Measurements from ENCODE around the gene MAZ. TPM values are rescaled to one million over a fixed set of nuclear protein-coding genes. Genes with fewer than 3 reads are reported as not detected.
"Not testable (repeated sequence)": the region's sequence is repeated elsewhere in the genome, so short reads cannot be mapped to it uniquely, and the experiment has no call there.

Gene MAZ
- total and polyA plus RNA-seq, 4 donors = 139 to 532 (median 359) TPM

GRCh38 chr16:29779474-29779873 lies 26.9 kb upstream of the MAZ start:
- 88% methylated on average over 4 of the region's 10 CpGs for WGBS (ENCODE audit: insufficient coverage)
- no peaks in the 10 kb centered on the region for H3K27me3 ChIP-seq (ENCODE audit: control insufficient read depth, insufficient read depth, low read length)

GRCh38 chr16:29783094-29783953 lies 23.0 kb upstream of the MAZ start:
- DNase-seq (ENCODE audit: low read depth in 4 of 6, low spot score in 6 of 6); H3K4me3 ChIP-seq (ENCODE audit: low read depth, low read length); H3K27ac ChIP-seq (ENCODE audit: low read depth, low read length); H3K9me3 ChIP-seq (ENCODE audit: control insufficient read depth, insufficient read depth, low read length); H3K27me3 ChIP-seq (ENCODE audit: control insufficient read depth, insufficient read depth, low read length); H3K36me3 ChIP-seq (ENCODE audit: control insufficient read depth, insufficient read depth, low read length): not testable (repeated sequence)
- H3K4me1 ChIP-seq (ENCODE audit: control insufficient read depth, insufficient read depth, low read length) = peaks cover 12% of the 10 kb centered on the region
- 60% methylated on average over 6 of the region's 13 CpGs for WGBS (ENCODE audit: insufficient coverage)

More at GRCh38 chr16:29779474-29779873, 26.9 kb upstream of the MAZ start:
- Histone ChIP-seq H3K4me3 (ENCODE audit: low read depth, low read length) (no peak overlapping the region), H3K36me3 (ENCODE audit: control insufficient read depth, insufficient read depth, low read length) (no peaks in the 10 kb centered on the region), H3K27ac (ENCODE audit: low read depth, low read length) (no peak overlapping the region), H3K4me1 (ENCODE audit: control insufficient read depth, insufficient read depth, low read length) (no peaks in the 10 kb centered on the region), H3K9me3 (ENCODE audit: control insufficient read depth, insufficient read depth, low read length) (no peaks in the 10 kb centered on the region)
- DNase-seq (ENCODE audit: low read depth in 4 of 6, low spot score in 6 of 6) = no peak

GRCh38 chr16:29784157-29784556 lies 22.2 kb upstream of the MAZ start:
- H3K36me3 ChIP-seq (ENCODE audit: control insufficient read depth, insufficient read depth, low read length) = no peaks in the 10 kb centered on the region
- H3K27me3 ChIP-seq (ENCODE audit: control insufficient read depth, insufficient read depth, low read length) = no peaks in the 10 kb centered on the region
- H3K27ac ChIP-seq (ENCODE audit: low read depth, low read length) = no peak overlapping the region
- H3K9me3 ChIP-seq (ENCODE audit: control insufficient read depth, insufficient read depth, low read length) = no peaks in the 10 kb centered on the region
- peaks cover 12% of the 10 kb centered on the region for H3K4me1 ChIP-seq (ENCODE audit: control insufficient read depth, insufficient read depth, low read length)
- DNase-seq (ENCODE audit: low read depth in 4 of 6, low spot score in 6 of 6) = no peak
- no CpG with 5 or more reads among the region's 2 CpGs for WGBS (ENCODE audit: insufficient coverage)
- no peak overlapping the region for H3K4me3 ChIP-seq (ENCODE audit: low read depth, low read length)

- DNase-seq (ENCODE audit: low read depth in 4 of 6, low spot score in 6 of 6) = peak in 2 of 6 donors; percentile 71 to 79
- Histone ChIP-seq H3K27me3 (ENCODE audit: control insufficient read depth, insufficient read depth, low read length) (no peaks in the 10 kb centered on the region), H3K27ac (ENCODE audit: low read depth, low read length) (no peak overlapping the region), H3K4me1 (ENCODE audit: control insufficient read depth, insufficient read depth, low read length) (peaks cover 18% of the 10 kb centered on the region), H3K4me3 (ENCODE audit: low read depth, low read length) (peak overlapping the region; percentile 43), H3K36me3 (ENCODE audit: control insufficient read depth, insufficient read depth, low read length) (no peaks in the 10 kb centered on the region), H3K9me3 (ENCODE audit: control insufficient read depth, insufficient read depth, low read length) (no peaks in the 10 kb centered on the region)
- 5% methylated on average over 33 of the region's 38 CpGs for WGBS (ENCODE audit: insufficient coverage)
Measured at GRCh38 chr16:29784901-29785500, 21.3 kb upstream of the MAZ start.

- not testable (repeated sequence) for H3K9me3 ChIP-seq (ENCODE audit: control insufficient read depth, insufficient read depth, low read length); H3K4me3 ChIP-seq (ENCODE audit: low read depth, low read length); DNase-seq (ENCODE audit: low read depth in 4 of 6, low spot score in 6 of 6); H3K27ac ChIP-seq (ENCODE audit: low read depth, low read length); H3K36me3 ChIP-seq (ENCODE audit: control insufficient read depth, insufficient read depth, low read length); H3K27me3 ChIP-seq (ENCODE audit: control insufficient read depth, insufficient read depth, low read length)
- peaks cover 22% of the 10 kb centered on the region for H3K4me1 ChIP-seq (ENCODE audit: control insufficient read depth, insufficient read depth, low read length)
- 88% methylated on average over 4 of the region's 4 CpGs for WGBS (ENCODE audit: insufficient coverage)
Measured at GRCh38 chr16:29787155-29787554, 19.2 kb upstream of the MAZ start.

GRCh38 chr16:29789775-29790182 lies 16.6 kb upstream of the MAZ start:
- peaks cover 28% of the 10 kb centered on the region for H3K4me1 ChIP-seq (ENCODE audit: control insufficient read depth, insufficient read depth, low read length)
- DNase-seq (ENCODE audit: low read depth in 4 of 6, low spot score in 6 of 6) = no peak
- WGBS (ENCODE audit: insufficient coverage) = 57% methylated on average over 14 of the region's 20 CpGs
- no peaks in the 10 kb centered on the region for H3K9me3 ChIP-seq (ENCODE audit: control insufficient read depth, insufficient read depth, low read length)
- no peaks in the 10 kb centered on the region for H3K36me3 ChIP-seq (ENCODE audit: control insufficient read depth, insufficient read depth, low read length)
- no peaks in the 10 kb centered on the region for H3K27me3 ChIP-seq (ENCODE audit: control insufficient read depth, insufficient read depth, low read length)
- peak overlapping the region; percentile 61 for H3K4me3 ChIP-seq (ENCODE audit: low read depth, low read length)
- H3K27ac ChIP-seq (ENCODE audit: low read depth, low read length) = peak overlapping the region; percentile 94

GRCh38 chr16:29790183-29790948 lies 16.0 kb upstream of the MAZ start, which contains the start of gene KIF22:
TSS of gene KIF22 (plus strand) at chr16:29790751. CDS start at chr16:29790760, 9 bp downstream.
- DNase-seq (ENCODE audit: low read depth in 4 of 6, low spot score in 6 of 6) = peak in 5 of 6 donors; percentile 98 to 100 (median 98)
- under 1% methylated on average over 67 of the region's 67 CpGs for WGBS (ENCODE audit: insufficient coverage)
- H3K4me3 ChIP-seq (ENCODE audit: low read depth, low read length) = peak within 1 kb of the TSS; percentile 61
- H3K27ac ChIP-seq (ENCODE audit: low read depth, low read length) = peak within 1 kb of the TSS; percentile 94
- H3K27me3 ChIP-seq (ENCODE audit: control insufficient read depth, insufficient read depth, low read length) = no peaks in the 10 kb centered on the region
- no peaks in the 10 kb centered on the region for H3K9me3 ChIP-seq (ENCODE audit: control insufficient read depth, insufficient read depth, low read length)
- peaks cover 22% of the 10 kb centered on the region for H3K4me1 ChIP-seq (ENCODE audit: control insufficient read depth, insufficient read depth, low read length)
- no peaks in the 10 kb centered on the region for H3K36me3 ChIP-seq (ENCODE audit: control insufficient read depth, insufficient read depth, low read length)

- Histone ChIP-seq H3K4me3 (ENCODE audit: low read depth, low read length) (peak overlapping the region; percentile 61), H3K27ac (ENCODE audit: low read depth, low read length) (peak overlapping the region; percentile 11), H3K36me3 (ENCODE audit: control insufficient read depth, insufficient read depth, low read length) (no peaks in the 10 kb centered on the region), H3K9me3 (ENCODE audit: control insufficient read depth, insufficient read depth, low read length) (no peaks in the 10 kb centered on the region), H3K4me1 (ENCODE audit: control insufficient read depth, insufficient read depth, low read length) (peaks cover 18% of the 10 kb centered on the region), H3K27me3 (ENCODE audit: control insufficient read depth, insufficient read depth, low read length) (no peaks in the 10 kb centered on the region)
- 0% methylated on average over 22 of the region's 31 CpGs for WGBS (ENCODE audit: insufficient coverage)
- no peak for DNase-seq (ENCODE audit: low read depth in 4 of 6, low spot score in 6 of 6)
Measured at GRCh38 chr16:29790949-29791844, 15.1 kb upstream of the MAZ start.
